Activated T-cell treated with anti-CD3 and anti-CD28 coated beads, Interleukin-2, amount 50 U/mL, for 72 hours (primary cell): ENCODE results near the gene IFIT3. TPM values are rescaled to one million over a fixed set of nuclear protein-coding genes. Genes with fewer than 3 reads are reported as not detected.
A peak's percentile ranks its signal among the peaks of the same experiment; 100 is the strongest.

ENCODE experiments used
- ATAC-seq, 2 donors: fragments of 150-1000 bp; cut with Tn5 transposase; replicated peaks in 1 of 2; 2 replicates each; pipeline ENCODE4 v1.10.0; 2021; ENCODE audit warnings: moderate library complexity in 2 of 2, mild to moderate bottlenecking in 1 of 2
- DNase-seq, 2 donors: peaks; one replicate each; pipeline ENCODE4 v3.0.0; 2021 to 2022; ENCODE audit warnings: mixed read lengths in 1 of 2
- H3K27ac Mint-ChIP-seq: one replicate; pipeline ENCODE4 v1.8.0; 2022; ENCODE audit warnings: mild to moderate bottlenecking, moderate library complexity, mixed read lengths
- H3K27me3 Mint-ChIP-seq: one replicate; pipeline ENCODE4 v1.8.0; 2022; ENCODE audit warnings: low read depth, mixed read lengths
- H3K36me3 Mint-ChIP-seq, 2 donors: one replicate each; pipeline ENCODE4 v1.8.0; 2022; ENCODE audit warnings: mixed read lengths in 2 of 2, mild to moderate bottlenecking in 1 of 2; ENCODE audit not compliant: insufficient read depth in 2 of 2
- H3K4me1 Mint-ChIP-seq: one replicate; pipeline ENCODE4 v1.8.0; 2022; ENCODE audit warnings: low read depth, mixed read lengths
- H3K4me3 Mint-ChIP-seq, 2 donors: one replicate each; pipeline ENCODE4 v1.8.0; 2022; ENCODE audit warnings: mild to moderate bottlenecking in 2 of 2, mixed read lengths in 2 of 2, moderate library complexity in 2 of 2
- H3K9me3 Mint-ChIP-seq, 2 donors: one replicate each; pipeline ENCODE4 v1.8.0; 2022; ENCODE audit warnings: mixed read lengths in 2 of 2
- total RNA-seq, 2 donors: library from RNA; stranded (reverse); gene quantifications; one replicate each; pipeline ENCODE4 v1.2.3, GENCODE V29; 2022

The IFIT3 gene
- total RNA-seq, 2 donors from 2014 or later: 6.7 to 19.5 TPM

DNA sequence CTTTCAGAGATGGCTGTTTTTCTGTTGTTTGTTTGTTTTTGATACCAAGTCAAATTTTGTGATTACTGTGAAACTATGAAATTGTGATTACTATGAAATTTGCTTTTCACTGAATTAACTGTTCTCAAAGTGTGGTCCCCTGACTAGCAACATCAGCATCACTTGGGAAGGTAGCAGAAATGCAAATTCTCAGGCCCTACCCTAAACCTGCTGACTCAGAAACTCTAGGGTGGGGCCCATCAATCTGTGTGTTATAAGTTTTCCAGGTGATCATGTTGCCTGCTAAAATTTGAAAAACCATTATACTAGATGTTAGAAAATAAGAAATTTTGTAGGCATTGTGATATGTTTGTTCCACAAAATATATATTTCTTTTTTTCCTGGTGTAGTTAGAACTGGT lies 51.3 kb downstream of the IFIT3 start:
- peaks cover 9% of the 10 kb centered on the region for H3K4me1 Mint-ChIP-seq
- H3K4me3 Mint-ChIP-seq: no peak overlapping the region
- no peak overlapping the region for H3K27ac Mint-ChIP-seq
- H3K36me3 Mint-ChIP-seq: no peaks in the 10 kb centered on the region
- no peaks in the 10 kb centered on the region for H3K27me3 Mint-ChIP-seq
- ATAC-seq: no peak
- no peaks in the 10 kb centered on the region for H3K9me3 Mint-ChIP-seq
- no peak for DNase-seq

GRCh38 chr10:89382757-89383156 lies 55.0 kb downstream of the IFIT3 start:
- Mint-ChIP-seq H3K27ac (no peak overlapping the region), H3K27me3 (no peaks in the 10 kb centered on the region), H3K36me3 (no peaks in the 10 kb centered on the region), H3K9me3 (no peaks in the 10 kb centered on the region), H3K4me3 (no peak overlapping the region), H3K4me1 (peaks cover 9% of the 10 kb centered on the region)
- DNase-seq: no peak
- ATAC-seq: peak; percentile 72 to 80

DNA sequence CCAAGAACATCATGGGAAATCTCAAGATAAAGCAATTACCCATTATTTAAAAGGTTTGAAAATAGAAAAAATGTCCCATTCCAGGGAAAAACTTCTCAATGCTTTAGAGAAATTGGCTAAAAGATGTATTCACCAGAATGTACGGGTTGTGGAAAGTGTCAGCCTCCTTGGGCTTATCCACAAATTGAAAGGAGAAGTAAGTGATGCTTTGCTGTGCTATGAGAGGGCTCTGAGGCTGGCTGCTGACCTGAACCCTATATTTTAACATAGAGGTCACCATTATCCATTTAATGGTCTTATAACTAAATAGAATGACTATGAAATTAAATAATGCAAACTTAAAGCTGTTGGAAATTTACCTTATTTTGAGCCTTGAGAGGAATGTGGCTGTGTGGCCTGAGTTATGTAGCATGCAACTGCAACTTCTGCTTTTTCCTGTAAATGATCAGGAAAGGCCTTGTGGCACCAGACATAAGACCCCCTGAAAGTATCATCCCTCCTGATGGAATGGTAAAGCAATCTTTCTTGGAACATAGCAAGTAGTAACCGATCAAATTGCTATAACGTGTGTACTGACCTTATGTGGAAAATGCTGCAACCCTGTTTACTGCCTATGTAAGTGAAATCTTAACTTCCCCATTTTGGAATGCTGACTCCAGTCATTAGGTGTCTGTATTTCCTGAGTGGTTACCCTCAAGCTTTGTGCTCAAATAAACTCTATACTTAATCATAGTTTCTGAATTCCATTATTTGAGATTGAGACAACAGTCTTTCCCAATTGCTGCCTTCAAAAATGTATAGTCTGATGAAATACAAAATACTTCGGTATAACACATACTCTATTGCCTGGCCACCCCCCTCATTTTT lies 56.9 kb downstream of the IFIT3 start:
- no peaks in the 10 kb centered on the region for H3K9me3 Mint-ChIP-seq
- H3K27ac Mint-ChIP-seq: no peak overlapping the region
- no peak overlapping the region for H3K4me3 Mint-ChIP-seq
- H3K36me3 Mint-ChIP-seq: no peaks in the 10 kb centered on the region
- ATAC-seq: no peak
- H3K4me1 Mint-ChIP-seq: peaks cover 9% of the 10 kb centered on the region
- no peaks in the 10 kb centered on the region for H3K27me3 Mint-ChIP-seq
- DNase-seq: no peak

GRCh38 chr10:89388806-89389205 lies 61.0 kb downstream of the IFIT3 start:
- no peak overlapping the region for H3K4me3 Mint-ChIP-seq
- no peak for ATAC-seq
- H3K27ac Mint-ChIP-seq: no peak overlapping the region
- no peaks in the 10 kb centered on the region for H3K9me3 Mint-ChIP-seq
- H3K4me1 Mint-ChIP-seq: peaks cover 19% of the 10 kb centered on the region
- DNase-seq: no peak
- H3K27me3 Mint-ChIP-seq: no peaks in the 10 kb centered on the region
- H3K36me3 Mint-ChIP-seq: no peaks in the 10 kb centered on the region

GRCh38 chr10:89389254-89389653 lies 61.5 kb downstream of the IFIT3 start:
- H3K27ac Mint-ChIP-seq: no peak overlapping the region
- H3K4me3 Mint-ChIP-seq: no peak overlapping the region
- no peaks in the 10 kb centered on the region for H3K36me3 Mint-ChIP-seq
- peaks cover 19% of the 10 kb centered on the region for H3K4me1 Mint-ChIP-seq
- H3K9me3 Mint-ChIP-seq: no peaks in the 10 kb centered on the region
- no peaks in the 10 kb centered on the region for H3K27me3 Mint-ChIP-seq
- ATAC-seq (no peak), DNase-seq (no peak)

Other genes with a start within 250 kb of the IFIT3 start
- under 1 TPM in 1 of 2 donors, not detected in 1; 0.56 TPM for gene CH25H, start 120.7 kb upstream of the IFIT3 start, total RNA-seq
- 10 to 100 TPM; 19.5 to 21.3 TPM for gene LIPA, start 76.2 kb upstream of the IFIT3 start, total RNA-seq
- 10 to 100 TPM; 10.8 to 36.0 TPM for gene IFIT2, start 26.0 kb upstream of the IFIT3 start, total RNA-seq
- not detected for gene IFIT1B, start 50.1 kb downstream of the IFIT3 start, total RNA-seq
- gene IFIT1, start 64.6 kb downstream of the IFIT3 start, total RNA-seq: 1 to 10 TPM in 1 of 2 donors, under 1 TPM in 1; 0.79 to 2.7 TPM
- gene IFIT5, start 86.6 kb downstream of the IFIT3 start, total RNA-seq: 10 to 100 TPM in 1 of 2 donors, 1 to 10 TPM in 1; 6.6 to 10.2 TPM
- not detected for gene SLC16A12, start 207.6 kb downstream of the IFIT3 start, total RNA-seq